K562 (cell line): ENCODE data around the gene AP1M1. TPM values are rescaled to one million over a fixed set of nuclear protein-coding genes. Genes with fewer than 3 reads are reported as not detected.

Source experiments
- BHLHE40 ChIP-seq: IDR thresholded peaks from 2 replicates; pipeline ENCODE4 v1.6.1; 2011; ENCODE audit warnings: low read length, improper control_type of control experiment
- CTBP1 ChIP-seq: fragments of 450-650 bp; IDR thresholded peaks from 2 replicates; pipeline ENCODE4 v1.6.1; 2016; ENCODE audit warnings: borderline replicate concordance
- DPF2 ChIP-seq: fragments of 450-650 bp; IDR thresholded peaks from 2 replicates; pipeline ENCODE4 v1.6.1; 2016
- GABPB2 ChIP-seq: fragments of 250-450 bp; sonication (Bioruptor Pico); conservative IDR thresholded peaks from 2 replicates; pipeline ENCODE4 v1.5.1; 2021; ENCODE audit warnings: mild to moderate bottlenecking
- HDAC1 ChIP-seq, 2 experiments: fragments of 450-650 bp; IDR thresholded peaks; 2 replicates each; pipeline ENCODE4 v1.6.1; 2016 to 2017; ENCODE audit warnings: inconsistent platforms in 1 of 2, mild to moderate bottlenecking in 1 of 2, moderate library complexity in 1 of 2
- IRF2 ChIP-seq: sonication (generic); formaldehyde crosslinking; IDR thresholded peaks from 2 replicates; pipeline ENCODE4 v1.8.1; 2022; ENCODE audit warnings: mild to moderate bottlenecking, missing genetic modification reagents
- KDM1A ChIP-seq, 2 experiments: fragments of 450-650 bp; IDR thresholded peaks; 2 replicates each; pipeline ENCODE4 v1.6.1; 2016; ENCODE audit warnings: mild to moderate bottlenecking in 2 of 2
- NUFIP1 ChIP-seq: fragments of 450-650 bp; IDR thresholded peaks from 2 replicates; pipeline ENCODE4 v1.6.1; 2018; ENCODE audit not compliant: partially characterized antibody
- RFX7 ChIP-seq: fragments of 250-450 bp; sonication (Bioruptor Pico); IDR thresholded peaks from 2 replicates; pipeline ENCODE4 v1.5.1; 2021; ENCODE audit warnings: mild to moderate bottlenecking
- SLC30A9 ChIP-seq: fragments of 250-450 bp; sonication (Bioruptor Pico); IDR thresholded peaks from 2 replicates; pipeline ENCODE4 v1.8.0; 2022; ENCODE audit warnings: mild to moderate bottlenecking, moderate library complexity
- SMARCE1 ChIP-seq: fragments of 450-650 bp; IDR thresholded peaks from 2 replicates; pipeline ENCODE4 v1.7.1; 2016; ENCODE audit warnings: mild to moderate bottlenecking
- SNRNP70 ChIP-seq: fragments of 200-400 bp; formaldehyde crosslinking; optimal IDR thresholded peaks from 2 replicates; pipeline ENCODE3; 2017; ENCODE audit warnings: low read depth, low read length
- SREBF2 ChIP-seq: sonication (generic); formaldehyde crosslinking; IDR thresholded peaks from 2 replicates; pipeline ENCODE4 v1.4.0; 2020; ENCODE audit warnings: mild to moderate bottlenecking, missing genetic modification reagents
- TOE1 ChIP-seq, 2 experiments: fragments of 450-650 bp in 1 of 2; sonication (generic) in 1 of 2; formaldehyde crosslinking in 1 of 2; IDR thresholded peaks; 2 replicates each; pipeline versions ENCODE4 v1.7.1 to v1.8.0; 2016 to 2022; ENCODE audit warnings: borderline replicate concordance in 2 of 2, mild to moderate bottlenecking in 2 of 2, antibody characterized with exemption in 1 of 2, inconsistent platforms in 1 of 2, low read depth in 1 of 2, missing genetic modification reagents in 1 of 2, moderate library complexity in 1 of 2
- ZC3H4 ChIP-seq: sonication (generic); formaldehyde crosslinking; IDR thresholded peaks from 2 replicates; pipeline ENCODE4 v1.9.0; 2021; ENCODE audit warnings: missing genetic modification reagents, borderline replicate concordance
- ZEB2 ChIP-seq: fragments of 450-650 bp; IDR thresholded peaks from 2 replicates; pipeline ENCODE4 v1.6.1; 2016
- ZNF277 ChIP-seq: fragments of 250-450 bp; sonication (Bioruptor Pico); IDR thresholded peaks from 2 replicates; pipeline ENCODE4 v1.8.0; 2022; ENCODE audit warnings: inconsistent platforms, mild to moderate bottlenecking, moderate library complexity, borderline replicate concordance
- ZNF699 ChIP-seq: fragments of 250-450 bp; sonication (Bioruptor Pico); IDR thresholded peaks from 2 replicates; pipeline ENCODE4 v1.8.0; 2021; ENCODE audit warnings: mild to moderate bottlenecking, moderate library complexity; ENCODE audit not compliant: insufficient replicate concordance
- polyA plus RNA-seq, 8 experiments: library from polyadenylated mRNA; depleted of rRNA in 4 of 8; stranded (reverse) in 5 of 8; unstranded in 3 of 8; fragments of >200 nt; fragmentation: Nextera tagmentation in 2 of 8; fragmentation: Illumina TruSeq in 1 of 8; extraction: Ambion mirVana in 2 of 8; extraction: Trizol in 1 of 8; gene quantifications; 2 replicates each; pipeline versions ENCODE4 v1.2.1 to v1.2.3, GENCODE V29; 2011 to 2014; ENCODE audit warnings: inconsistent platforms in 1 of 8, missing spikeins in 1 of 8
- total RNA-seq, 7 experiments: library from RNA; depleted of rRNA in 6 of 7; stranded (reverse); fragments of >200 nt in 6 of 7; fragmentation: Illumina TruSeq in 2 of 7; extraction: Trizol in 2 of 7; gene quantifications; 2 replicates each; pipeline versions ENCODE4 v1.2.1 to v1.2.3, GENCODE V29; 2011 to 2021; ENCODE audit warnings: low replicate concordance in 1 of 7
- TF ChIP-seq, protein P1 (sequence below): IDR thresholded peaks from 2 replicates; pipeline ENCODE4 v1.6.1; 2014; ENCODE audit warnings: antibody characterized with exemption
- TF ChIP-seq, protein P2 (sequence below): fragments of 450-650 bp; IDR thresholded peaks from 2 replicates; pipeline ENCODE4 v1.6.1; 2017; ENCODE audit warnings: antibody characterized with exemption, mild to moderate bottlenecking
- TF ChIP-seq, protein P3 (sequence below): sonication (generic); formaldehyde crosslinking; IDR thresholded peaks from 2 replicates; pipeline ENCODE4 v1.8.1; 2023; ENCODE audit warnings: mild to moderate bottlenecking, missing genetic modification reagents

Gene AP1M1
- total and polyA plus RNA-seq, 9 of the 15 experiments (the other 6 are each of a cell fraction or from before 2014, with no cell fraction given): 0.87 to 56.2 (median 29.1) TPM

DNA sequence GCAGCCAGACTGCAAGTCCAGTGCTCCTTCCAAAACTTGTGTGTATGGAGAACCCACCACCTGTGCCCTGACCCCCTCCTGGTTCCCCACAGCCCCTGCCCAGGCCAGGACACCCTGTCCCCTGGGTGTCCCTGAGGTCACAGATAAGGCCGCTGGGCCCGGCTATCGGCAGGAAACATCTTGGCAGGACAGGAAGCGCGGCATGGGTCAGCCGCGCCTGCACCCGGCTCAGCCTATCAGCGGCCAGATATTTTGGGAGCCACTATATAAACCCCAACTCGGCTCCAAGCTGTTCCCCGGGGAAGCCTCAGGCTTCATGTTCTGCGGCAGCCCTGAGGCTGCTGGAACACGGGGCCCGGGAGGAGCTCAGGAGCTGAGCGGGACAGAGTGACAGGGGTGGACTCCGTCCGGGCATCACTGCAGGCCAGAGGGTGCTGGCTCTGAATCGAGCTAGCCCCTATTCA lies 60.8 kb downstream of the AP1M1 start (continued):
- TF ChIP-seq SREBF2 (CRISPR knock-in tag) (no peak), DPF2 (peak; percentile 96), BHLHE40 (peak; percentile 80), ZC3H4 (no peak), TOE1 (IDR thresholded peaks at IDR 0.05; ENCODE audit: borderline replicate concordance) (no peak), TOE1 (CRISPR knock-in tag; IDR thresholded peaks at IDR 0.05; ENCODE audit: borderline replicate concordance, low read depth) (no peak), NUFIP1 (no peak), SLC30A9 (CRISPR knock-in tag) (no peak), RFX7 (no peak), GABPB2 (no peak), SMARCE1 (peak; percentile 94), ZNF277 (CRISPR knock-in tag) (no peak), ZEB2 (peak; percentile 40; the same call in 1 of the 2 replicates), KDM1A (IDR thresholded peaks at IDR 0.05) (peak; percentile 84 to 85), CTBP1 (peak; percentile 83), HDAC1 (IDR thresholded peaks at IDR 0.05) (peak in 1 of 2 experiments; percentile 62; a peak in 2 of 4 replicates), ZNF699 (CRISPR knock-in tag) (no peak), SNRNP70 (no peak), IRF2 (CRISPR knock-in tag) (no peak)
- TF ChIP-seq, protein P1, sequence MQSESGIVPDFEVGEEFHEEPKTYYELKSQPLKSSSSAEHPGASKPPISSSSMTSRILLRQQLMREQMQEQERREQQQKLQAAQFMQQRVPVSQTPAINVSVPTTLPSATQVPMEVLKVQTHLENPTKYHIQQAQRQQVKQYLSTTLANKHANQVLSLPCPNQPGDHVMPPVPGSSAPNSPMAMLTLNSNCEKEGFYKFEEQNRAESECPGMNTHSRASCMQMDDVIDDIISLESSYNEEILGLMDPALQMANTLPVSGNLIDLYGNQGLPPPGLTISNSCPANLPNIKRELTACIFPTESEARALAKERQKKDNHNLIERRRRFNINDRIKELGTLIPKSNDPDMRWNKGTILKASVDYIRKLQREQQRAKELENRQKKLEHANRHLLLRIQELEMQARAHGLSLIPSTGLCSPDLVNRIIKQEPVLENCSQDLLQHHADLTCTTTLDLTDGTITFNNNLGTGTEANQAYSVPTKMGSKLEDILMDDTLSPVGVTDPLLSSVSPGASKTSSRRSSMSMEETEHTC: 0 out of 2 replicates have a peak, but pooled peaks have one; percentile 44
- TF ChIP-seq, protein P2, sequence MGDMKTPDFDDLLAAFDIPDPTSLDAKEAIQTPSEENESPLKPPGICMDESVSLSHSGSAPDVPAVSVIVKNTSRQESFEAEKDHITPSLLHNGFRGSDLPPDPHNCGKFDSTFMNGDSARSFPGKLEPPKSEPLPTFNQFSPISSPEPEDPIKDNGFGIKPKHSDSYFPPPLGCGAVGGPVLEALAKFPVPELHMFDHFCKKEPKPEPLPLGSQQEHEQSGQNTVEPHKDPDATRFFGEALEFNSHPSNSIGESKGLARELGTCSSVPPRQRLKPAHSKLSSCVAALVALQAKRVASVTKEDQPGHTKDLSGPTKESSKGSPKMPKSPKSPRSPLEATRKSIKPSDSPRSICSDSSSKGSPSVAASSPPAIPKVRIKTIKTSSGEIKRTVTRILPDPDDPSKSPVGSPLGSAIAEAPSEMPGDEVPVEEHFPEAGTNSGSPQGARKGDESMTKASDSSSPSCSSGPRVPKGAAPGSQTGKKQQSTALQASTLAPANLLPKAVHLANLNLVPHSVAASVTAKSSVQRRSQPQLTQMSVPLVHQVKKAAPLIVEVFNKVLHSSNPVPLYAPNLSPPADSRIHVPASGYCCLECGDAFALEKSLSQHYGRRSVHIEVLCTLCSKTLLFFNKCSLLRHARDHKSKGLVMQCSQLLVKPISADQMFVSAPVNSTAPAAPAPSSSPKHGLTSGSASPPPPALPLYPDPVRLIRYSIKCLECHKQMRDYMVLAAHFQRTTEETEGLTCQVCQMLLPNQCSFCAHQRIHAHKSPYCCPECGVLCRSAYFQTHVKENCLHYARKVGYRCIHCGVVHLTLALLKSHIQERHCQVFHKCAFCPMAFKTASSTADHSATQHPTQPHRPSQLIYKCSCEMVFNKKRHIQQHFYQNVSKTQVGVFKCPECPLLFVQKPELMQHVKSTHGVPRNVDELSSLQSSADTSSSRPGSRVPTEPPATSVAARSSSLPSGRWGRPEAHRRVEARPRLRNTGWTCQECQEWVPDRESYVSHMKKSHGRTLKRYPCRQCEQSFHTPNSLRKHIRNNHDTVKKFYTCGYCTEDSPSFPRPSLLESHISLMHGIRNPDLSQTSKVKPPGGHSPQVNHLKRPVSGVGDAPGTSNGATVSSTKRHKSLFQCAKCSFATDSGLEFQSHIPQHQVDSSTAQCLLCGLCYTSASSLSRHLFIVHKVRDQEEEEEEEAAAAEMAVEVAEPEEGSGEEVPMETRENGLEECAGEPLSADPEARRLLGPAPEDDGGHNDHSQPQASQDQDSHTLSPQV: no peak
- TF ChIP-seq, protein P3, sequence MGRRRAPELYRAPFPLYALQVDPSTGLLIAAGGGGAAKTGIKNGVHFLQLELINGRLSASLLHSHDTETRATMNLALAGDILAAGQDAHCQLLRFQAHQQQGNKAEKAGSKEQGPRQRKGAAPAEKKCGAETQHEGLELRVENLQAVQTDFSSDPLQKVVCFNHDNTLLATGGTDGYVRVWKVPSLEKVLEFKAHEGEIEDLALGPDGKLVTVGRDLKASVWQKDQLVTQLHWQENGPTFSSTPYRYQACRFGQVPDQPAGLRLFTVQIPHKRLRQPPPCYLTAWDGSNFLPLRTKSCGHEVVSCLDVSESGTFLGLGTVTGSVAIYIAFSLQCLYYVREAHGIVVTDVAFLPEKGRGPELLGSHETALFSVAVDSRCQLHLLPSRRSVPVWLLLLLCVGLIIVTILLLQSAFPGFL: no peak
- TF ChIP-seq, all 486 proteins: peak for 119
